Measurements from ENCODE around the gene KCNMA1.

DNA sequence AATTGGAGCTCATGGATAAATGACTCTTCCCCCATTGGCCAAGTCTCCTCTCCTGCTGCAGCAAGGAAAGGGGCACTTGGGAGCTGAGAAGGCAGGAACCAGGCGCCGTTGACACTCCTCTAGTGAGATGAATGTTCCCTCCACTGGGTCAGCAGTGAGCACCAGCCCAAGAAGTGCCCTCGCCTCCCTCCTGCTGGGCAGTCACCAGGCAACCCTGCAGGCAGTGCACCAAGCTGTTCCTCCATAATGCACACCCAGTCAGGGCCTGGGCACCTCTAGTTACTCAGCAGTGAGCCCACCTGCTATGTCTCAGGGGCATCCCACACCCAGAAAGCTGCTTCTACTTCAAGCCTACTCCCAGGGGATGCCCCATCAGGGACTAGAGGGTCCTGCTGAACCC is 84.3 kb downstream of the KCNMA1 start:
- TF ChIP-seq, protein P1, sequence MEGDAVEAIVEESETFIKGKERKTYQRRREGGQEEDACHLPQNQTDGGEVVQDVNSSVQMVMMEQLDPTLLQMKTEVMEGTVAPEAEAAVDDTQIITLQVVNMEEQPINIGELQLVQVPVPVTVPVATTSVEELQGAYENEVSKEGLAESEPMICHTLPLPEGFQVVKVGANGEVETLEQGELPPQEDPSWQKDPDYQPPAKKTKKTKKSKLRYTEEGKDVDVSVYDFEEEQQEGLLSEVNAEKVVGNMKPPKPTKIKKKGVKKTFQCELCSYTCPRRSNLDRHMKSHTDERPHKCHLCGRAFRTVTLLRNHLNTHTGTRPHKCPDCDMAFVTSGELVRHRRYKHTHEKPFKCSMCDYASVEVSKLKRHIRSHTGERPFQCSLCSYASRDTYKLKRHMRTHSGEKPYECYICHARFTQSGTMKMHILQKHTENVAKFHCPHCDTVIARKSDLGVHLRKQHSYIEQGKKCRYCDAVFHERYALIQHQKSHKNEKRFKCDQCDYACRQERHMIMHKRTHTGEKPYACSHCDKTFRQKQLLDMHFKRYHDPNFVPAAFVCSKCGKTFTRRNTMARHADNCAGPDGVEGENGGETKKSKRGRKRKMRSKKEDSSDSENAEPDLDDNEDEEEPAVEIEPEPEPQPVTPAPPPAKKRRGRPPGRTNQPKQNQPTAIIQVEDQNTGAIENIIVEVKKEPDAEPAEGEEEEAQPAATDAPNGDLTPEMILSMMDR (IDR thresholded peaks at IDR 0.05 in 8 of 11, conservative IDR thresholded peaks at IDR 0.05 in 3 of 11) = no peak
- TF ChIP-seq POLR2A (IDR thresholded peaks at IDR 0.05) = no peak
- TF ChIP-seq POLR2AphosphoS5 (IDR thresholded peaks at IDR 0.05) = peak in 1 of 3 donors; percentile 13
